GM12874 (cell line): ENCODE measurements around the gene TUBA1B.

Experiments
- CTCF ChIP-seq: IDR thresholded peaks from 2 replicates; pipeline ENCODE4 v1.5.1; 2011; ENCODE audit warnings: low read depth, mild to moderate bottlenecking, control low read depth, low read length, moderate library complexity; ENCODE audit not compliant: insufficient read depth

The TUBA1B gene

GRCh38 chr12:49110464-49111155 lies 20.6 kb downstream of the TUBA1B start, which contains the start of gene LMBR1L:
TSS of gene LMBR1L (minus strand) at chr12:49110847. CDS start at chr12:49110555, 292 bp downstream.
- TF ChIP-seq CTCF, result peak; percentile 47

GRCh38 chr12:49109641-49110463 lies 21.3 kb downstream of the TUBA1B start:
- no peak for TF ChIP-seq CTCF

GRCh38 chr12:49108958-49109404 lies 22.2 kb downstream of the TUBA1B start:
- TF ChIP-seq CTCF, result no peak

- no peak for TF ChIP-seq CTCF
Observed at GRCh38 chr12:49105504-49106084, 25.6 kb downstream of the TUBA1B start.

GRCh38 chr12:49104822-49105221 lies 26.4 kb downstream of the TUBA1B start:
- no peak for TF ChIP-seq CTCF

- no peak for TF ChIP-seq CTCF
Observed at GRCh38 chr12:49100380-49100779, 30.8 kb downstream of the TUBA1B start.

GRCh38 chr12:49098703-49099102 lies 32.5 kb downstream of the TUBA1B start:
- no peak for TF ChIP-seq CTCF
